ENCODE results near the gene ALOX15. TPM values are rescaled to one million over a fixed set of nuclear protein-coding genes. Genes with fewer than 3 reads are reported as not detected.
"Not testable (repeated sequence)": the region's sequence is repeated elsewhere in the genome, so short reads cannot be mapped to it uniquely, and the experiment has no call there.

The ALOX15 gene
- total RNA-seq, 4 donors from 2014 or later = 0.12 TPM; not detected in 3

DNA sequence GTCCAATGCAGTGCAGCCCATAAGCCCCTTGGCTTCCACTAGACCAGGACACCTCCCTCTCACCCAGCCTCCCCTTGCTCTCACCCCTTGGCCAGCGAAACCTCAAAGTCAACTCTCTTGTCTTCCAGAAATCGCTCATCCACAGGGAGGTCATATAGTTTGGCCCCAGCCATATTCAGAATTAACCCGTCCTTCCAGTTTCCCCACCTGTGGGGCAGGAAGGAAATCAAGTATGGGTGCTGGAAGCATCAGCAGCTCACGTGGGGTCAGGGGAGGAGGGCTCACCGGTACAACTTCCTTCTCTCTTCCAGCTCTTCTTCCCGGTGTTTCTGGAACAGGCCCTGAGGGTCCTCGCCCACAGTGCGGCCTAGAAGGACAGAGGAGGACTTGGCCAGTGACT, 2.7 kb downstream of the ALOX15 start:
- ATAC-seq, H3K27ac ChIP-seq, H3K36me3 ChIP-seq, H3K9me3 ChIP-seq, H3K4me3 ChIP-seq: not testable (repeated sequence)
- WGBS, 2 donors (ENCODE audit: low coverage in 1 of 2) = 46 to 48% methylated on average over 4 to 7 of the region's 8 CpGs
- H3K4me1 ChIP-seq = peaks cover 0 to 17% (median 0%) of the 10 kb centered on the region in 3 donors
- peaks cover 83% of the 10 kb centered on the region for H3K27me3 ChIP-seq

DNA sequence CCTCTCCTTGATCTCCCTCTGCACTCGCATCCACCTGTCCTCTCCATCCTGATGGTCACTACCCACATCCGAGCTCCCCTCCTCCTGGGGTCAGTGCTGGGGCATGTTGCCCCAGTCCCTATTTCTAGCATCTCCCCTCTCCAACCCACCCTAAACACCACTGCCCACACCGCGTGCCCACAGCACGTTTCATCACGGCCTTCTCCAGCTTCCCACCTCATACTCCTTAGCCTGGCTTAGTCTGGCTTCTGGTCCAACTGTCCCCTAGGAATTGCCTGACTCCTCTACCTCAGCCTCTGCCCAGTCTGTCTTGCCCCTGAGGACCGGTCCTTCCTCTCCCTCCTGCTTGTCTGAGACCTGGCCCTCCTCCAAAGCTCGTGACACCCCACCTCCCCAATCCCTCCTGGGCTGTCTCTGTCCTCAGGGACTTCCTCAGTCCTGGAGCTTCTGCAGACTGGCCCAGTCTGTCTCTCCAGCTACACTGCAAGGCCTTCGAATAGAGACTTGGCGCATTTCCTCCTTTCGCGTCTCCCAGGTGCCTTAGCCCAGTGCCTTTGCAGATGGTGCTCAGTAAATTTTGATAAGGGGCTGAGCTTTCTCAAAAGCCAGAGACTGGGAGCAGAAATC, 4.9 kb downstream of the ALOX15 start:
- H3K4me1 ChIP-seq = peaks cover 0 to 13% (median 0%) of the 10 kb centered on the region in 3 donors
- H3K36me3 ChIP-seq = no peaks in the 10 kb centered on the region
- no peak for ATAC-seq
- peaks cover 75% of the 10 kb centered on the region for H3K27me3 ChIP-seq
- H3K27ac ChIP-seq = no peak overlapping the region
- WGBS, 2 donors (ENCODE audit: low coverage in 1 of 2) = 50 to 73% methylated on average over 10 to 11 of the region's 12 CpGs
- no peaks in the 10 kb centered on the region for H3K9me3 ChIP-seq
- TF ChIP-seq, protein P1, sequence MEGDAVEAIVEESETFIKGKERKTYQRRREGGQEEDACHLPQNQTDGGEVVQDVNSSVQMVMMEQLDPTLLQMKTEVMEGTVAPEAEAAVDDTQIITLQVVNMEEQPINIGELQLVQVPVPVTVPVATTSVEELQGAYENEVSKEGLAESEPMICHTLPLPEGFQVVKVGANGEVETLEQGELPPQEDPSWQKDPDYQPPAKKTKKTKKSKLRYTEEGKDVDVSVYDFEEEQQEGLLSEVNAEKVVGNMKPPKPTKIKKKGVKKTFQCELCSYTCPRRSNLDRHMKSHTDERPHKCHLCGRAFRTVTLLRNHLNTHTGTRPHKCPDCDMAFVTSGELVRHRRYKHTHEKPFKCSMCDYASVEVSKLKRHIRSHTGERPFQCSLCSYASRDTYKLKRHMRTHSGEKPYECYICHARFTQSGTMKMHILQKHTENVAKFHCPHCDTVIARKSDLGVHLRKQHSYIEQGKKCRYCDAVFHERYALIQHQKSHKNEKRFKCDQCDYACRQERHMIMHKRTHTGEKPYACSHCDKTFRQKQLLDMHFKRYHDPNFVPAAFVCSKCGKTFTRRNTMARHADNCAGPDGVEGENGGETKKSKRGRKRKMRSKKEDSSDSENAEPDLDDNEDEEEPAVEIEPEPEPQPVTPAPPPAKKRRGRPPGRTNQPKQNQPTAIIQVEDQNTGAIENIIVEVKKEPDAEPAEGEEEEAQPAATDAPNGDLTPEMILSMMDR (IDR thresholded peaks at IDR 0.05) = no peak
- TF ChIP-seq POLR2A (IDR thresholded peaks at IDR 0.05) = no peak
- TF ChIP-seq EP300 (IDR thresholded peaks at IDR 0.05) = no peak
- no peak for TF ChIP-seq POLR2AphosphoS5 (IDR thresholded peaks at IDR 0.05)
- no peak overlapping the region for H3K4me3 ChIP-seq

DNA sequence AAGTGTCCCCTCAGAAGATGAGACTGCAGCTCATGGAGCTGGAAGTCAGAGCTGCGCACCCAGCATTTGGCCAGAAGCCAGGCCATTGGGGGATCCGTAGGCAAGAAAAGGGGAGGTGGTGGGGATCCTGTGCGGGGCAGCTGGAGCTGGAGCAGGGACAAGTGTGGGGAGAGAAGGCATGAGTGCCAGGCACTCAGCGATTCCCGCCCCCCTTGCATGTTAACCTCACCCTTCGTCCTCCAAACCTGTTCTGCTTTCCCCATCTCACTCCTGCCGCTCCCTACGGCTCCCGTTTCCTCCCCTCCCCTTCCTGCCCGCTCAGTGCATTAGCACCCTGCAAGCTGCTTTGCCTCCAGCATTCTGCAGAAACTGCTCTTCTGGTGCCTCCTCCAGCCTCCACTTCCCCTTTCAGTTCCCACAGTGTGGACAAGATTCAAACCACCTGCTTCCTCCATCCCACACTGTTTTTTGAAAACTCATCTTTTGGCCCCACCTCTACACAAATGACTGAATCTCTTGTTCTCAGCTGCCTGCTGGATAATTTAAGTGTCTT, 5.6 kb downstream of the ALOX15 start:
- no peak overlapping the region for H3K27ac ChIP-seq
- 14 to 21% methylated on average over 7 to 8 of the region's 10 CpGs for WGBS, 2 donors (ENCODE audit: low coverage in 1 of 2)
- H3K4me1 ChIP-seq = peaks cover 0 to 7% (median 0%) of the 10 kb centered on the region in 3 donors
- H3K4me3 ChIP-seq = no peak overlapping the region
- H3K36me3 ChIP-seq = no peaks in the 10 kb centered on the region
- H3K27me3 ChIP-seq = peaks cover 72% of the 10 kb centered on the region
- no peak for TF ChIP-seq EP300 (IDR thresholded peaks at IDR 0.05)
- no peak for TF ChIP-seq POLR2A (IDR thresholded peaks at IDR 0.05)
- TF ChIP-seq, protein P1 (IDR thresholded peaks at IDR 0.05) = no peak
- TF ChIP-seq POLR2AphosphoS5 (IDR thresholded peaks at IDR 0.05) = no peak
- no peaks in the 10 kb centered on the region for H3K9me3 ChIP-seq
- ATAC-seq = no peak

DNA sequence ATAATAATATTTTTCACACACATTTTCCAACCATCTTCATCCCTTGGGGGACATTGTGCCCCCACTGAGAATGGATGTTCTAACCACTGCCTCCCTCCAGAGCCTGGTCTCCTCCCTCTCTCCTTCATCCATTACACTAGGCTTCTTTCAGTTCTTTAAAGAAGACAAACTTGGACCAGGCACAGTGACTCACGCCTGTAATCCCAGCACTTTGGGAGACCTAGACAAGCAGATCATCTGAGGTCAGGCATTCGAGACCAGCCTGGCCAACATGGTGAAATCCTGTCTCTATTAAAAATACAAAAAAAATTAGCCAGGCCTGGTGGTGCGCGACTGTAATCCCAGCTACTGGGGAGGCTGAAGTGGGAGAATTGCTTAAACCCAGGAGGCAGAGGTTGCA, 6.5 kb downstream of the ALOX15 start:
- no peak overlapping the region for H3K4me3 ChIP-seq
- no peaks in the 10 kb centered on the region for H3K9me3 ChIP-seq
- no peak overlapping the region for H3K27ac ChIP-seq
- ATAC-seq = no peak
- TF ChIP-seq POLR2A (IDR thresholded peaks at IDR 0.05) (no peak), EP300 (IDR thresholded peaks at IDR 0.05) (no peak), POLR2AphosphoS5 (IDR thresholded peaks at IDR 0.05) (no peak)
- TF ChIP-seq, protein P1 (IDR thresholded peaks at IDR 0.05) = no peak
- H3K36me3 ChIP-seq = no peaks in the 10 kb centered on the region
- H3K27me3 ChIP-seq = peaks cover 65% of the 10 kb centered on the region
- peaks cover 0 to 6% (median 0%) of the 10 kb centered on the region in 3 donors for H3K4me1 ChIP-seq
- WGBS, 2 donors (ENCODE audit: low coverage in 1 of 2) = 57 to 67% methylated on average over 2 to 4 of the region's 4 CpGs

DNA sequence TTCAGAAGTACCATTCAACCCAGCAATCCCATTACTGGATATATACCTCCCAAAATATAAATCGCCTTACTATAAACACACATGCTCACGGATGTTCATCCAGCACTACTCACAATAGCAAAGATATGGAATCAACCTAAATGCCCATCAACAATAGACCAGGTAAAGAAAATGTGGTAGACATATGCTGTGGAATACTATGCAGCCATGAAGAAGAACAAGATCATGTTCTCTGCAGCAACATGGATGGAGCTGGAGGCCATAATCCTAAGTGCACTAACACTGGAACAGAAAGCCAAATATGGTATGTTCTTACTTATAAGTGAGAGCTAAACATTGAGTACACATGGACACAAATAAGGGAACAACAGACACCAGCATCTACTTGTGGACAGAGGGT, 7.8 kb downstream of the ALOX15 start:
- Histone ChIP-seq H3K27me3 (peaks cover 57% of the 10 kb centered on the region), H3K27ac (no peak overlapping the region), H3K9me3 (no peaks in the 10 kb centered on the region), H3K36me3 (no peaks in the 10 kb centered on the region), H3K4me3 (no peak overlapping the region), H3K4me1 (no peaks in the 10 kb centered on the region)
- no peak for TF ChIP-seq POLR2A (IDR thresholded peaks at IDR 0.05)
- TF ChIP-seq, protein P1 (IDR thresholded peaks at IDR 0.05) = no peak
- no peak for TF ChIP-seq POLR2AphosphoS5 (IDR thresholded peaks at IDR 0.05)
- TF ChIP-seq EP300 (IDR thresholded peaks at IDR 0.05) = no peak
- no peak for ATAC-seq
- 74 to 75% methylated on average over 2 of the region's 2 CpGs for WGBS, 2 donors (ENCODE audit: low coverage in 1 of 2)

Measured in gastroesophageal sphincter (tissue), 4 donors.